Muscle layer of colon (tissue), 2 donors: ENCODE results near the gene FBXO3.

Experiments
- H3K27ac ChIP-seq: one replicate; pipeline ENCODE4 v1.7.0; 2013; ENCODE audit warnings: low read depth, mild to moderate bottlenecking, low read length, moderate library complexity
- H3K27me3 ChIP-seq, 2 donors: one replicate each; pipeline ENCODE4 v1.7.0; 2013; ENCODE audit warnings: low read length in 2 of 2, mild to moderate bottlenecking in 2 of 2; ENCODE audit not compliant: insufficient read depth in 2 of 2, control insufficient read depth in 1 of 2
- H3K36me3 ChIP-seq: one replicate; pipeline ENCODE4 v1.7.0; 2013; ENCODE audit warnings: mild to moderate bottlenecking, low read length; ENCODE audit not compliant: insufficient read depth
- H3K4me1 ChIP-seq: one replicate; pipeline ENCODE4 v1.7.0; 2013; ENCODE audit warnings: mild to moderate bottlenecking, low read length; ENCODE audit not compliant: insufficient read depth
- H3K4me3 ChIP-seq, 2 donors: one replicate each; pipeline ENCODE4 v1.7.0; 2013; ENCODE audit warnings: low read length in 2 of 2, low read depth in 1 of 2, mild to moderate bottlenecking in 1 of 2, moderate library complexity in 1 of 2
- H3K9ac ChIP-seq: one replicate; pipeline ENCODE4 v1.7.0; 2013; ENCODE audit warnings: low read length
- H3K9me3 ChIP-seq: one replicate; pipeline ENCODE4 v1.7.0; 2013; ENCODE audit warnings: mild to moderate bottlenecking, low read length
- donor health status: abdominal sarcoma.
- donor health status: Adenocarcinoma of cecum.

The FBXO3 gene

DNA sequence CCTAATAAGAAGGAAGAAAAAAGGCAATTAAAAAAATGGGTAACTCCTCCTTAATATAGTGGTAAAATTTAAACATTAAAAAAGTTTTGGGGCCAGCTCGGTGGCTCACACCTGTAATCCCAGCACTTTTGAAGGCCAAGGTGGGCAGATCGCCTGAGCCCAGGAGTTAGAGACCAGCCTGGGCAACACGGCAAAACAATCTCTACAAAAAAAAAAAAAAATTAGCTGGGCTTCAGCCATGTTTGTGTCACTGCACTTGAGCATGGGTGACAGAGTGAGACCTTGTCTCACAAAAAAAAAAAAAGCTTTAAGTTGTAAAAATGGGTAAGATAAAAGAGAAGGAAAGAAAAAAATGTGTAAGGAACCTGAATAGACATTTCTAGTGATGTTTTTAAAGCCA is 11.3 kb upstream of the FBXO3 start:
- H3K9ac ChIP-seq: no peak overlapping the region
- H3K4me3 ChIP-seq: no peak overlapping the region
- H3K9me3 ChIP-seq: no peaks in the 10 kb centered on the region
- H3K36me3 ChIP-seq: no peaks in the 10 kb centered on the region
- H3K27me3 ChIP-seq: peaks cover 0 to 3% of the 10 kb centered on the region in 2 donors
- H3K27ac ChIP-seq: no peak overlapping the region
- H3K4me1 ChIP-seq: no peaks in the 10 kb centered on the region

DNA sequence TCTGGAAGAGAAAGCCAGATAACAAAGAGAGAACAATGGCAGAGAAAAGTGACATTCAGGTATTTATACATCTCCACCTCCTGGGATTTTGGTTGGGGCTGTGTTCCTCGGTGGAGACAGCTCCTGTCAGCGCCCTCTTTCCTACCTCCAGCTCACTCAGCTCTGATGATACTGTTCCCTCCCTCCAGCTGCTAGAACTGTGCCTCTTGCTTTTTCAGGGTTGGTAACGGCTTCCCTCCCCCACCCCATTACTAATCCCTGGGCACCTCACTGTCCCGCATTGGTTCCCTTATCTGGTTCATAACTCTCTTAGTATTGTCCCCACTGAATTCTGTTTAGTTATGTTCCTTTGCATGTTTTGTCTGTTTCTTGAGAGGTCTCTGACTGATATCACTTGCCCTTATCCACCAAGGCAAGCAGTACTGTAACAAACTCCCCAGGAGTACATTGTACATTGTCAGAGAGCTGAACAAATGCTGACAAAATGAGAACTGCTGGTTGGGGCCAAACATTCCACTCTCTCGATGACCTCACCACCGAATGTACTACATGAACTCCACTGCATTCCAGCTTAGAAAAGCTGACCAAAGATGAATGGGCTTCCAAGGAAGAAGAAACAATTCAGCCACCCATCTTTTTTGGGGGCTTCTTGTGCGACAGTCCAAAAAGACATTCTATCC is 5.7 kb upstream of the FBXO3 start:
- peaks cover 0 to 3% of the 10 kb centered on the region in 2 donors for H3K27me3 ChIP-seq
- no peak overlapping the region for H3K27ac ChIP-seq
- H3K9me3 ChIP-seq: no peaks in the 10 kb centered on the region
- H3K4me3 ChIP-seq: no peak overlapping the region
- no peak overlapping the region for H3K9ac ChIP-seq
- H3K4me1 ChIP-seq: peaks cover 11% of the 10 kb centered on the region
- no peaks in the 10 kb centered on the region for H3K36me3 ChIP-seq

DNA sequence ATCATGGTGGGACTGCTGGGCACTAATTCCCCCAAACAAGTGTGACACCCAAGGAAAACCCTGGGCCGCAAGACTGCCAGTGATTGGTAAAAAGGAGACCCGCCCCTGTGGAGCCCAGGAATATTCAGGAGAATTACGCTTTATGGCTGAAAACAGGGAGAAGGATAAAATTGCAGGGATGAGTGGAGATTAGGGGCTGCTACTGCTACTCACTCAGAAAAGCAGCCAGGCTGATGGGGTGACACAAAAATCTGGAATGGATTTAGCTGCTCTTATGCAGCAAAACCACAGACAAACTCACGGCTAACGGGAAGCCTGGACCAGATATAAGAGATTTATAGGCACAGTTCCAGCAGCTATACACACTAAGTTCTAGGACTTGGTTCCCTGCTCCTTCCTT is 4.4 kb upstream of the FBXO3 start:
- Histone ChIP-seq H3K27ac (no peak overlapping the region), H3K9ac (no peak overlapping the region), H3K9me3 (no peaks in the 10 kb centered on the region), H3K27me3 (no peaks in the 10 kb centered on the region), H3K36me3 (no peaks in the 10 kb centered on the region), H3K4me1 (peaks cover 14% of the 10 kb centered on the region), H3K4me3 (no peak overlapping the region)

GRCh38 chr11:33777906-33778305 is 3.6 kb upstream of the FBXO3 start:
- no peak overlapping the region for H3K9ac ChIP-seq
- H3K9me3 ChIP-seq: no peaks in the 10 kb centered on the region
- no peak overlapping the region for H3K4me3 ChIP-seq
- H3K4me1 ChIP-seq: peaks cover 21% of the 10 kb centered on the region
- no peaks in the 10 kb centered on the region for H3K27me3 ChIP-seq
- no peak overlapping the region for H3K27ac ChIP-seq
- H3K36me3 ChIP-seq: no peaks in the 10 kb centered on the region

- no peak overlapping the region for H3K27ac ChIP-seq
- no peak overlapping the region for H3K9ac ChIP-seq
- H3K9me3 ChIP-seq: no peaks in the 10 kb centered on the region
- peaks cover 37% of the 10 kb centered on the region for H3K4me1 ChIP-seq
- H3K36me3 ChIP-seq: no peaks in the 10 kb centered on the region
- no peaks in the 10 kb centered on the region for H3K27me3 ChIP-seq
- no peak overlapping the region for H3K4me3 ChIP-seq
Observed at GRCh38 chr11:33775832-33776470, 1.6 kb upstream of the FBXO3 start.

- Histone ChIP-seq H3K9ac (peak overlapping the region; percentile 96), H3K27me3 (no peaks in the 10 kb centered on the region), H3K36me3 (peaks cover 2% of the 10 kb centered on the region), H3K4me1 (peaks cover 37% of the 10 kb centered on the region), H3K9me3 (no peaks in the 10 kb centered on the region), H3K4me3 (peak overlapping the region in 1 of 2 donors; percentile 83), H3K27ac (no peak overlapping the region)
Observed at GRCh38 chr11:33775467-33775807, 1.1 kb upstream of the FBXO3 start.

DNA sequence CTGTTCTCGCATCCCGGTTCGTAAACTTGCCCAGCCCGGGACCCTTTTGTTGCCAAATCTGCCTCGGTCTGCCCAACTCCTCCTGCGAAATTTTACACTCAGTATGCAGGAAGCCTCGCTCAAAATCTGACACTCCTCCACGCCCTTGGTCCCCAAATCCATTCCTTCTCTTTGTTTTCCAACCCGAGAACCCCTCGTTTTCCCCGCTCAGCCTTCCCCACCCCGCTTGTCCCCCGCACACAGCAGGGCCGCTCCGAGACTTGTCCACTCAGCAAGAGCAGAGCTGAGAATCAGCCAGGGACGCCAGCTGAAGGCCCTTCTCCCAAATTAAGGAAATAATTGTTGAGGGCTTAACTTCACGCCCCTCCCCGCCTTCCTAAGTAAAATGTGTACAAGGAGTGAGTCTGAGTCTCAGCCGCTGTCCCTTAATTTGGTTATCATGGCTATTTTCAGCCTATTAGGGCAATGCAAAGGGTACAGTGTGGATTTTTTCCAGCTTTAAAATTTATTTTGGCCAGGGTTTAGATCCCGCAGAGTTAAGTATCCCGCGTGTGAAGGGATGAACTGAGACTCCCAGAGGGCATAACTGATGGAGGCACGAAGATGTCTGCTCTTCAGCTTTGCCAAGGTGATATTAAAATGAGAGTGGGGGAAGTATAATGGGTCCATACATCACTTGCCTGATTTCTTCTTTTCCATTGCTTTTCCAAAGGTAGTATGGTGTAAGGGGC is 581 bp upstream of the FBXO3 start:
- H3K27me3 ChIP-seq: no peaks in the 10 kb centered on the region
- H3K9ac ChIP-seq: peak overlapping the region; percentile 96
- H3K4me1 ChIP-seq: peaks cover 37% of the 10 kb centered on the region
- H3K36me3 ChIP-seq: peaks cover 7% of the 10 kb centered on the region
- peak overlapping the region; percentile 71 for H3K27ac ChIP-seq
- H3K4me3 ChIP-seq: peak overlapping the region; percentile 83 to 98
- no peaks in the 10 kb centered on the region for H3K9me3 ChIP-seq

- Histone ChIP-seq H3K27me3 (no peaks in the 10 kb centered on the region), H3K4me3 (peak overlapping the region; percentile 83 to 98), H3K27ac (peak overlapping the region; percentile 89), H3K4me1 (peaks cover 37% of the 10 kb centered on the region), H3K36me3 (peaks cover 10% of the 10 kb centered on the region), H3K9ac (peak overlapping the region; percentile 62), H3K9me3 (no peaks in the 10 kb centered on the region)
Observed at GRCh38 chr11:33773404-33773986, 825 bp downstream of the FBXO3 start.

DNA sequence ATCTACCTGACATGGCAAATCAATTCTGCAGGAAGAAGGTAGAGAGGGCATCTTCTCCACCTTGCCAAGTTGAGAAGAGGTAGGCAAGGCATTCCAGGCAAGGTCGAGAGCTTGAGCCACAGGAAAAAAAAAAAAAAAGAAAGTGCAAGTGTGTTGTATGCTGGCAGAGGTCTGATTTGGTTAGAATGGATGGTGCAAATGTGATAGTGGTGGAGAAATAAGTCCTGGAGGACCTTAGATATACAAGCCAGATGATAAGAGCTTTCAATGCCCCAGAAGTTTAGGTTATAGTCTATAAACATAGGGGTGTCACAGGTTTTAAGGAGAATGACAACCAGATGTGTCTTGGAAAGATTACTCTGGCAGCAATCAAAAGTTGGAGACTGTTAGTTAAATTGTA is 1.4 kb downstream of the FBXO3 start:
- no peak overlapping the region for H3K27ac ChIP-seq
- no peak overlapping the region for H3K9ac ChIP-seq
- H3K4me1 ChIP-seq: peaks cover 37% of the 10 kb centered on the region
- no peaks in the 10 kb centered on the region for H3K9me3 ChIP-seq
- no peak overlapping the region for H3K4me3 ChIP-seq
- H3K36me3 ChIP-seq: peaks cover 15% of the 10 kb centered on the region
- no peaks in the 10 kb centered on the region for H3K27me3 ChIP-seq

GRCh38 chr11:33772300-33772699 is 2.0 kb downstream of the FBXO3 start:
- no peak overlapping the region for H3K9ac ChIP-seq
- no peak overlapping the region for H3K4me3 ChIP-seq
- no peak overlapping the region for H3K27ac ChIP-seq
- peaks cover 37% of the 10 kb centered on the region for H3K4me1 ChIP-seq
- peaks cover 19% of the 10 kb centered on the region for H3K36me3 ChIP-seq
- no peaks in the 10 kb centered on the region for H3K27me3 ChIP-seq
- H3K9me3 ChIP-seq: no peaks in the 10 kb centered on the region

GRCh38 chr11:33770236-33770635 is 4.1 kb downstream of the FBXO3 start:
- no peaks in the 10 kb centered on the region for H3K27me3 ChIP-seq
- peaks cover 29% of the 10 kb centered on the region for H3K4me1 ChIP-seq
- H3K9me3 ChIP-seq: no peaks in the 10 kb centered on the region
- H3K4me3 ChIP-seq: no peak overlapping the region
- H3K27ac ChIP-seq: no peak overlapping the region
- H3K9ac ChIP-seq: no peak overlapping the region
- H3K36me3 ChIP-seq: peaks cover 19% of the 10 kb centered on the region
